Effector CD8-positive, alpha-beta T cell (primary cell): ENCODE results near the gene FRAS1.
"Not testable (repeated sequence)": the region's sequence is repeated elsewhere in the genome, so short reads cannot be mapped to it uniquely, and the experiment has no call there.

Experiments used
- DNase-seq: peaks from one replicate; lab custom pipeline; 2025; lab: John Stamatoyannopoulos, UW

FRAS1 gene

DNA sequence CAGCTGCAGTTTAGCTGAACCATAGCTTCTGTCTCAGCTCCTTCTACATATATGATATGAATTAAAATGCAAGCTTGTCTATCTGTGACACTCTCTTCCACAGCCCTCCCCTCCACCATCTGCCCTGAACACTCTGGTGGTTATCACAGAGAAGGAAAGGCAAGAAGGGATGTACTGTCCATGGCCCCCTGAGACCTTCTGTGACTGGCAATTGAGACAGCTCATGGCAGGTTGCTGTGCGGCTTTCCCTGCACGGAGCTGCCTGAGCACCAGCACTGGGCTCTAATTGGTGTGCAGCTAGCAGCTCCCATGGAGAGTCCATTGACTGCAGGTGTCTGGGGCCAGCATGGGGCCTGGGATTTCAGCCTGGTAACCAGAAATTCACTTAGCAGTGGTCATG is 384.6 kb downstream of the FRAS1 start:
- no peak for DNase-seq

DNA sequence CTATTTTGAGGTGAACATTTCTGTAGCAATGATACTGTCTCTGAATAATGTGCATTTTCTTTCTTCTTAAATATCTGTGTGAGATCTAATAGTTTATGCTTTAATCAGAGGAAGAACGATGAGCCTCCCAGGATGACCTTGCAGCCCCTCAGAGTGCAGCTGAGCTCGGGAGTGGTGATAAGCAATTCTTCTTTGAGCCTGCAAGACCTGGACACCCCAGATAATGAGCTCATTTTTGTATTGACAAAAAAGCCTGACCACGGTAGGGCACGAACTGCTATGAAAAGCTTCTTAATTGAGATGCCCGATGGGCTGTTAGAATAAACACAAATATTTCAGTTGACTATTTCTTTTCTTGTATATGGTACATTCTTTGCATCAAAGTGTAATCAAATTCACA is 389.5 kb downstream of the FRAS1 start:
- DNase-seq = no peak

DNA sequence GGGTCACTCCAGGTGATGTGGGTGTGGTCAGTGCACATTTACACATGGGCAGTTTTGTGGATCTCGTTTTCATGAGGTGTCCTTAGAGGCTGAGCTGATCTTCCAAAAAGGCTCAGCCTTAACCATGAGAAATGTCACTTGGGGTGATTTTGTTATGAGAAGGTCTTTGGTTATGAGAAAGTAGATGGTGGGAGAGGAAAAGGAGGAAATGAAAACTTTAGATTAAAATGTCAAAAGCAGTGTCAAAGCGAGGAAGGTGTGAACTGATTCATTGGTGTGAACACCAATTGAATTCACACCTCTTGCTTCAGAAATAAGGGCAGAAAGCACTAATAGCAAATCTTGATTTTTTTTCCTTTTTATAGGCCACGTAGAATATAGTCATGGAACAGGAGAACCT is 394.3 kb downstream of the FRAS1 start:
- no peak for DNase-seq

DNA sequence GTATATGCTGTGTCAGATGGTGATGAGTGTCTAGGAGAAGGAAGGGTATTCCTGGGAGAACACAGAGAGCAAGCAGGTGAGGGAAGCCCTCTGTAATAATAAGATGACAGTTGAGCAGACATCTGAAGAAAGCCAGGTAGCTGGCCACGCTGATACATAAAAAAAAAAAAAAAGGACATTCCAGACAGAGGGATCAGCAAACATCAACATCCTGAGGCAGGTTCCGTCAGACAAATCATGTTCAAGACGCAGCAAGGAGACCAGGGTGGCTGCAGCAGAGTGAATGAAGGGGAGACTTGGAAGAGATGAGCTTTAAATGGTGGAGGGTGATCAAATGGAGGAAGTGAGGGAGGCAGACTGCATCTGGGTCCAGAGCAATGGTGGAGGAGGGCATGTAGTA is 396.9 kb downstream of the FRAS1 start:
- no peak for DNase-seq

DNA sequence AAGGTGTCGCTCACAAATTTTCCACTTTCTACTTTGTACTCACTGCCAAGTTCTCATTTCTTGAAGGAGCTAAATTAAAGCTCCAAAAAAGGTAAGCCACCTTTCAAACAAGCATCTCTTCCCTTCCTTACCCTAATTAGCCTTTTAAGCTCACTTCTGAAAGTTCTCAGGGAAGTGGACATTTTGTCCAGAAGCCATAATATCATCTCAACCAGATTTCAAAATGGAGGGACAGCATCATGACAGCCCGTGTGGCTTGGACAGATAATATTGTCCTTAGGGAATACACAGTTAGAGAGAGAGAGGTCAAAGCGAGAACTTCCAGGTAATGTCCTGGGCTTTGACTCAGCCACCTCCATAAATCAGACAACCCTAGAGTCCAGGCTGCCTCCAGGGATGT is 400.6 kb downstream of the FRAS1 start:
- DNase-seq = no peak

DNA sequence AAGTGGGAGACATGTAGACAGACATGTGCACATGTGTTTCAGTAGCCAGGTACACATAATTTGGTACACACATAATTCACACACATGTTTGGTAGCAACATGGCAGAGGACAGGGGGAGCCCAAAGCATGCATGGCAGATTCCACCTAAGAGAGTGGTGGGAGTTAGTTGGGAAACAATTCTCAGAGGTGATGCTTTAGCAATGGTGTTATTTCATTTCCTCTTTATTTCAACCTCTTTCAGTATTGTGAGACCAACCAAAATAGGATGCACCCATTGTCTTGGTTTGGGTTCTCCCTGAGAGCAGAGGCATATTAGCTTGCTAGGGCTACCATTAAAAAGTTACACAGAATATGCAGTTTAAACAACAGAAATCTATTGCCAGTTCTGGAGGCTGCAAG is 402.2 kb downstream of the FRAS1 start:
- no peak for DNase-seq

DNA sequence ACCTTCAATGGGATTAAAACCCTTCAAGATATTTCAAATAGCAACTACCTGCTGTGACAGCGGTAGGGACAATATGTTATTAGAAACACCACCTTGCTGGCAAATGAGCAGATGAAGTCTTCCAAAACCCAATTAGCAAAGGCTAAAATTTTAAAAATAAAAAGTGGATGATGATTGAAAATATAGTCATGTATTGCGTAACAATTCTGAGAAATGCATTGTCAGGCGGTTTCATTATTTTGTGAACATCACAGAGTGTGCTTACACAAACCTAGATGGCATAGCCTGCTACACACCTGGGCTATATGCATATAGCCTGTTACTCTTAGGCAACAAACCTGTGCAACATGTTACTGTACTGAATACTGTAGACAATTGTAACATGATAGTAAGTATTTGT is 403.2 kb downstream of the FRAS1 start:
- DNase-seq = no peak

DNA sequence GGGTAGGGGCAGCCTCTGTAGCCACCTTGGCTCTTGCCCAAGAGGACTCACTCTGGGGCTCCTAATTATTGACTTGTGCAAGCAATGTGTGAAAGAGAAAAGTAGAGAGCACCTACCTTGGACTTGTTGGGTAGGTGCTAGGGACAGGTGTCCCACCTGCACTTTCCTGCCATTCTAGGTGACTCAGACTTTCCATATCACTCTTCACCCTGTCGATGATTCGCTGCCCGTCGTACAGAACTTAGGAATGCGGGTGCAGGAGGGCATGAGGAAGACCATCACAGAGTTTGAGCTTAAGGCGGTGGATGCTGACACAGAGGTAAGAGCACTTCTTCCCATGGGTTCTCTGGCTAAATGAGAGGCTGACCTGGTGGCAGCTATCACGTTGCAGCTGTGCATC is 407.1 kb downstream of the FRAS1 start:
- DNase-seq = no peak

DNA sequence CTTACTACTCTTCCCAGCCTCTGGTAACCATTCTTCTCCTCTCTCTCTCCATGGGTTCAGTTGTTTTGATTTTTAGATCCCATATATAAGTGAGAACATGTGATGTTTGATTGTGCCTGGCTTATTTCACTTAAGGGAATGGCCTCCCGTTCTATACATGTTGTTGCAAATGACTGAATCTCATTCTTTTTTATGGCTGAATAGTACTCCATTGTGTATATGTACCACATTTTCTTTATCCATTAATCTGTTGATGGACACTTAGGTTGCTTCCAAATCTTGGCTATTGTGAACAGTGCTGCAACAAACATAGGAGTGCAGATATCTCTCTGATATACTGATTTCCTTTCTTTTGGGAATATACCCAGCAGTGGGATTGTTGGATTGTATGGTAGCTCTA is 410.1 kb downstream of the FRAS1 start:
- not testable (repeated sequence) for DNase-seq

DNA sequence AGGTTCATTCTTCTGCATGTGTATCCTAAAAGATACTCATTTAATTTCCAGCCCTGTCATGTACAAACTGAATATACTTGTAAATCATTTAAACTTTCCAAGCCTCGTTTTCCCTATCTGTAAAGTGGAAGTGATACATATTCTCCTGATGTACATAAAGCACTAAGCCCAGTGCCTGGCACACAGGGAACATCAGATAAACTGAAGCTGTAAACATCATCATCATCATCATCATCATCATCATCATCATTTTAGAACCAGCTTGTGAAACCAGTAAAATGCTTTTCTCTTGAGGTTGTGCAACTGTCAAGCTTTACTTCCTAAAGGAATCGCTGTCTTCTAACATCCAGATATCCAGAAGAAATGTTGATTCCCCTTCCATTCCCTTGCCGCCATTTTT is 411.1 kb downstream of the FRAS1 start:
- DNase-seq = no peak

DNA sequence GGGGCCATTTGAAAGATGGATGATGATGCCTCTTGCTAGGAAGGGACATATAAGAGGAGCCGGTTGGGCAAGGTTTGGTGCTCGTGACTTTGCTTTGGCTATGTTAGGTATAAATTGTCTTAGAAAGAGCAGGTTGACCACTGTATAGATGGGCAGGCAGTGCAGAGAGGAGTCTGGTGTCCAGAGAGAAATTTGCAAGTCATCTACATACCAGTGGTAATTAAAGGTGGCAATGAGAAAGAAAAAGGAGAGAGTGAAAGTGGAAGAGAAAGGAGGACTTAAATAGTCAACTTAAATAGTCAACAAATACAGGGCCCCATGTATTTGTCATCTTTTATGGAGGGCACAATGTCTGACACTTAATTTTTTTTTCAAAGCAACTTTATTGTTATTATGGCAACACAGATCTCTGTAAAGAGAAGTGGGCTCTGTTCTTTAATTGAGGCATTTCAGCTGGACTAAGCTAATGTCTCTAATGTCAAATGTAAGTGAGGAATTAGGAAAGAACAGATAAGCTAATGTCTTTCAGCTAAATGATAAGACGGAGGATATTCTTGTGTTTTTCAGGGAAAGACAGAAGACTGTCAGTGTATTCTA is 419.1 kb downstream of the FRAS1 start:
- no peak for DNase-seq

DNA sequence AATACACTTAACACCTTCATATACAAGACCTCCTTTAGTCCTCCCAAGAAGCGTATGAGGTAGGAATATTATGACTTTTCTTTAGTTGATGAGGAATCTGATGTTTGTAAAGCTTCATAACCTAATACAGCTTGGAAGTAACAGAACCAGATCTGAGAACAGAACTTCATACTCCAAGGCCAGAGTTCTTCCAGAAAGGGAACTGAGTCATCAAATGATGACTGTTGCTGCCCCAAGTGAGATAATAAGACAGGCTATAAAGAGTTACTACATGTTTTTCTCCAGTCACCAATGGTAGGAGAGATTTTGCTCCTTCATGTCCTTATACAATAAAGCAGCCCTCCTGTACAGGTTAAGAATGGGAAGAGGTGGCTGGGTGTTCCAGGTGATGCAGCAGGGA is 420.2 kb downstream of the FRAS1 start:
- no peak for DNase-seq

DNA sequence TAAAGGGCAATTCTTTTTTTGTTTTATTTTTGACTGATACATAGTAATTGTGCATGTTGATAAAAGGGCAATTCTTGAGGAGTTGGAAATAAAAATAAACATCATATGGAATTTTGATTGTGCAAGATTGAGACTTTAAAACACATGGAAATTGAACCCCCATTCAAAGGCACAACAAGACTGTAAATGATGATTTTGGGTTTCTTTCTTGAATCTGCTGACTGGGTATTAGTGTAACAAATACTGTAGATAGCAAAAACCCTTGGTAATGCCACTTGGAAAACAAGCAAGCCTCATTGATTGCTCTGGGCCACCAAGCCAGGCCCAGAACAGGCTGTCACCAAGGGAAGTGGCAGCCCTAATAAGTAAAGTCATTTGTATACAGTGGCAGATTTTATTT is 421.4 kb downstream of the FRAS1 start:
- DNase-seq = no peak

DNA sequence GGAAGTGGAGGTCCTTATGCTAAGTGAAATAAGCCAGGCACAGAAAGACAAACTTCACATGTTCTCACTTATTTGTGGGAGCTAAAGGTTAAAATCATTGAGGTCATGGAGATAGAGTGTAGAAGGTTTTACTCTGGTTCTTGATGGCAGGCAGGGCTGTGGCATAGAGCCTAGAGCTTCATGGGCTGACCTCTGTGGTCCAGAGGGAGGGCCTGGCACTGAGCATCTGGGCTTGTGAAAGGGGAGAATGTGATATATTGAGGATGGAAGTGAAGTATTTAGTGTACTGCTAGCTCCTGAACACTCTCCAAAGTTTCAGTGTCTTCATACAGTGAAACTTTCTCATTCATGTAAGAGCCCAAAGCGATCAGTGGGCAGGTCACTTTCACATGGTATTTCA is 423.2 kb downstream of the FRAS1 start:
- no peak for DNase-seq

DNA sequence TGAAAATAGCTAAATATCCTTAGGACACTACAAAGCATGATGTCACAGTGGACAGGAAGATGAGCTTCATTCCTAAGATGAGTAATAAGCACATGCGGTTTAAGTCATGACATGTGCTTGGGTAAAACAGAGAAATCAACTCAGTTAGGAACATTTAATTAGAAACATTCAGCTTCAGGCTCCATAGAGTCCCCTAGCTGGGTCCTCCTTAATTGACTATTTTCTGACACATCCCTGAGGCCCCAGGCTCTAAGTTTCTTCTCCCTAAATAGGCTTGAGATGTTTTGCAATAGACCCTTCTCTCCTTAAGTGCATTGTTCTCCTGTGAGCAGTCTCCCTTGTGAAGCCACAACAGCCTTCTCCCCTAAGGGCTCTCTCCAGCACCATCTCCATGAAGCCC is 424.1 kb downstream of the FRAS1 start:
- no peak for DNase-seq

DNA sequence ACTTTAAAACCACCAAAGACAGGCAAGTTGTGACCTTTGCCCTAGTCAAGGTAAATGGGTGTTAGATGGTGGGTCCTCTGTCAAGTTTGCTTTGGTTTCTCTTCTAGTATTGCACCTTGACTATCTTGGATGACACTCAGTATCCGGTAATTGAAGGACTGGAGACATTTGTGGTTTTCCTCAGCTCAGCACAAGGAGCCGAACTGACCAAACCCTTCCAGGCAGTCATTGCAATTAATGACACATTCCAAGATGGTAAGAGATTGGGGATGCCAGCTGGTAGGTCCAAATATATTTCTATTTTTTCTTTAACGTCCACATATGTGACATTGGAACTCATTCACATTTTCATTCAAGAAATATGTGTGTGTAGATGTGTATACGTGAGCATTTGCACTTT is 425.2 kb downstream of the FRAS1 start:
- DNase-seq = no peak

DNA sequence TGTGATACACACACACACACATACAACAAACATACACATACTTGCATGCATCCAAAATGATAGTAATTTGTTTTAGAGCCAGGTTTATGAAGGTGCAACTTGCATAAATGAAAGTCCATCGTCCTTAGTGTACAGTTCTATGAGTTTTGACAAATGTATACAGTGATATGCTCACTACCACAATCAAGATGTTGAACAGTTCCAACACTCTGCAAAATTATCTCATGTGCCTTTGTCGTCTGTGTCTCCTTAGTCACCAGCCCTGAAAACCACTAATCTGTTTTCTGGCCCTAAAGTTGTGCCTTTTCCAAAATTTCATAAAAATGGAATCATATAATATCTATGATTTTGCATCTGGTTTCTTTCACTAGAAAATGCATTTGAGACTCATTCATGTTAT is 426.7 kb downstream of the FRAS1 start:
- DNase-seq = no peak

DNA sequence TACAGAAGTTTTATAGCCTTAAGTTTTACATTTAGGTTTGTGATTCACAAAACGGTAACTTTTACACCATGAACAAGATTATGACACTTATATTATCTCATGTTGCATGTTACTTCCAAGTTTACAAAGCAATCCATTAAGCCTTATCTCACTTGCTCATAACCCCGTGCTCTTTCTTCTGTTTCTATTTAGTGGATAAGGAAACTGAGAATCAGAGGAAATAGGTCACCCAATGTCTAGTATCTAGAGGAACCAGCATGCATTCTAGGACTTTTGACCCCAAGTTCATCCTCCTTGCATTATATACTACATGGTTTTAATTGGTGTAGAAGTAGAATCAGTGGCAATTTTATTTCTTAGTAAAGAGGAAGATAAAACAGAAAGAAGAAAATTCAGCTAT is 427.5 kb downstream of the FRAS1 start:
- no peak for DNase-seq

DNA sequence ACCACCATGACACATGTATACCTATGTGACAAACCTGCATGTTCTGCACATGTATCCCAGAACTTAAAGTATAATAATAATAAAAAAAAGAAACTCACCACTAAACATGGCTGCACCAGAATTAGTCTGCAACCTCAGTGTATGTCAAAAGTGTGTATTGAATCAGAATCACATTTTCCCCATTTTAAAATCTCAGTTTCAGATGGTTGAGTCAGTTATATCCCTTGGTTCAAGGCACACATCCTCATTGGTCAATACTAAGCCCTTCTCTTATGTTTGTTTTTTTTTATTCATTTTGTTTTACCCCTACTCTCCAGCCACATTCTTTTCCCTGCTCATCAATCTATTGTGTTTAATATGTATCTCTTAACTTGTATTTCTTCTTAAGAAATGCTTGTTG is 436.6 kb downstream of the FRAS1 start:
- no peak for DNase-seq

DNA sequence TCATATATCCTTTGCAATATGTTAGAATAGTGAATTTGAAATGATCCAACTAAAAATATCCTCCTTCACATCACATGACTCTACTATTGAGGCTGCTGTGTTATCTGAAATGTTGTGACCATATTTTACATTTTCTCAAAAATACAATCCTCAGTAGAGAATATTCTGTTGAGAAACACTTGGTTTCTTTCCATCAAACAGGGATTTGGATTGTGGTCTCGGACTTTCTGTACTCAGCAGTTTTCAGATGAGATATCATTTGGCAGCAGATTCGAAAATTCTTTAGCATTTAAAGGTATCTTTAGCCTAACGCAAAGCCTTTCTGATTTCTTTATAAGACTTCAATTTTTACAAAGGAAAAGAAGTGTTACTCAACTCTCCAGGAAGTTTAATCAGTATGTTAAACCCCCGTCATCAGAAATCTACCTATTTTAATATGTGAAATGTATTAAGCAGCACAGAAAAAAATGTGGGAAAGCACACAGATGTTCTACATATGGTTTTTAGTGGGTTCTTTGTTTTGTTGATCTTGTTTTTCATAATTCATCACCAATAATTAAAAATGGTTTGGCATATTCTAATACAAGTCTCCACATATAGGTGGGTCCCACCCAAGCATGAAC is 439.0 kb downstream of the FRAS1 start:
- DNase-seq = no peak

DNA sequence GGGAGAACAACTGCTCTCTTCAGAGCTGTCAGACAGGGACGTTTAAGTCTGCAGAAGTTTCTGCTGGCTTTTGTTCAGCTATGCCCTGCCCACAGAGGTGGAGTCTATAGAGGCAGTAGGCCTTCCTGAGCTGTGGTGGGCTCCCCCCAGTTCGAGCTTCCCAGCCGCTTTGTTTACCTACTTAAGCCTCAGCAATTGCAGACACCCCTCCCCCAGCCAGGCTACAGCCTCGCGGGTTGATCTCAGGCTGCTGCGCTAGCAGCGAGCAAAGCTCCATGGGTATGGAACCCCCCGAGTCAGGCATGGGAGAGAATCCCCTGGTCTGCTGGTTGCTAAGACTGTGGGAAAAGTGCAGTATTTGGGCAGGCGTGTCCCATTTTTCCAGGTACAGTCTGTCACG is 449.1 kb downstream of the FRAS1 start:
- DNase-seq = not testable (repeated sequence)

DNA sequence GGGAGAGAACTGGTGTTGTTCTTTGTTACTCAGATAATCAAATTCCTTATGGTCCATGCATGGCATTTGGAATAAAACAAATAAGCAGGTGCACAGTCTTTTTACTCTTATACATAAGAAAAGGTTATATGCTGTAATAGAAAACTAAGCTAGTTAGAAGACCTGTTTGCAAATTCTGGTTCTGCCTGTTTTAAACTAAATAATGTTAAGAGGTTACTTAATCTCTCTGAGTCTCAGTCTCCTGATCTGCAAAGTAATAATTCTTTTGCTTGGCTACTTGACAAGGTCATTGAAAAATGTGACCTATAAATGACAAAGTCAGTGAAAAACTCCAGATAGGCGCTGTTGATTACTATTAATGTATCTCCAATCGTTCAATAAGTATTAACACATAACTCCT is 451.9 kb downstream of the FRAS1 start:
- no peak for DNase-seq

DNA sequence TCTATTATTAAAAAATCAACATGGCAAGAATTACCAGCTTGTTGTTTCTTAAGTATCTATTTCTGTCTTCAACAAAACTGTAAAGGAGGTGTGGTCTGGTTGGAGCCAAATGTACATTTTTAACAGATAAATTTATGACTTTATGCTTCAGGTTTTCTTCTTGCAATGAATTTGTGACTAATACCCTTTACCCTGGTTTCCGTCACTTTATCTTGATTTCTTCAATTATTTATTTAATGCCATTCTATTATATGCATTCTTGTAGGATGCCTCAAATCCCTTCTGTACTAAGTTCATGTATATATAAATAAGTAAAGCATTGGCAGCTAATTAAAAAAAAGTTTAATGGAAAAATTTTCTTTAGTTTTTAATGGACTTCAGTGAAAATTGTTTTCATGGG is 453.0 kb downstream of the FRAS1 start:
- no peak for DNase-seq

DNA sequence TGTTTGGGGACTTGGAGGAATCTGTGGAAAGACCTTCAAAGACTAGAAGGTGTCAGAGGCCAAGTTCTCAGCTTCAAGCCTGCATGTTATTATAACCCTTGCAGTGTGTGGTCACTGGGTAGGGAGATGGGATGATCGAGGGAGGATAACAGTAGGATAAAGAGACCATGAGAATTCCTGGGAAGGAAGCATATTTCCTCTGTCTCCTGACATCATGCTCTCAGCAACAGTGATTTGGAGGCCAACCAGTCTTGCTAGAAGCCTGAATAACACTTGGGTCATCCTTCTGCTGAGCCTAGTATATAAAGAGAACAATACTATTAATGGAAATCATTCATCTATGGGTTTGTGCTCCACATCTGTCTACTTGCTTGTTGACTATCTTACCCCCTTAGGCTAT is 453.6 kb downstream of the FRAS1 start:
- no peak for DNase-seq
